Colonic mucosa (tissue), 4 donors: Measurements from ENCODE around the gene SPO11. TPM values are rescaled to one million over a fixed set of nuclear protein-coding genes. Genes with fewer than 3 reads are reported as not detected.

Experiments
- DNase-seq: peaks from one replicate; pipeline ENCODE4 v3.0.0-alpha.2; 2020
- H3K27ac ChIP-seq: fragments of 200-600 bp; one replicate; pipeline ENCODE4 v1.8.0; 2021
- H3K27me3 ChIP-seq: fragments of 200-600 bp; one replicate; pipeline ENCODE4 v1.8.0; 2021
- H3K36me3 ChIP-seq: fragments of 200-600 bp; one replicate; pipeline ENCODE4 v1.8.0; 2021
- H3K4me1 ChIP-seq: fragments of 200-600 bp; one replicate; pipeline ENCODE4 v1.8.0; 2021; ENCODE audit warnings: mild to moderate bottlenecking
- H3K4me3 ChIP-seq: fragments of 200-600 bp; one replicate; pipeline ENCODE4 v1.8.0; 2021
- H3K9ac ChIP-seq, 2 donors: one replicate each; pipeline ENCODE4 v1.7.0; 2013; ENCODE audit warnings: control low read depth in 2 of 2, low read depth in 2 of 2, low read length in 2 of 2
- H3K9me3 ChIP-seq: fragments of 200-600 bp; one replicate; pipeline ENCODE4 v1.8.0; 2021
- intact Hi-C: fragments of 100-400 bp; cut with DNase I; formaldehyde crosslinking; loops from one replicate; pipeline ENCODE4 v1.14.1; 2022
- microRNA-seq: library from miRNA; unstranded; fragments of <30 nt; microRNA quantifications from one replicate; pipeline ENCODE4, GENCODE V29; 2019
- total RNA-seq, 2 donors: library from RNA; stranded (reverse); fragmentation: NEBNext Ultra II Directional in 1 of 2; extraction: Animal tissue kit (Norgen Biotek cat#: 25700) in 1 of 2; gene quantifications; one replicate each; pipeline ENCODE4 v1.2.1, GENCODE V29; 2021
- TF ChIP-seq, protein P1 (sequence below): fragments of 200-600 bp; IDR thresholded peaks from one replicate; pipeline ENCODE4 v1.8.0; 2022; ENCODE audit warnings: antibody characterized with exemption, mild to moderate bottlenecking
- donor health status: healthy.
- donor health status: DM: no; HTN: no; CAD: no.
- donor health status: DM: no; HTN: no; CAD: no.

SPO11 gene
- total RNA-seq, 2 donors from 2014 or later = not detected

DNA sequence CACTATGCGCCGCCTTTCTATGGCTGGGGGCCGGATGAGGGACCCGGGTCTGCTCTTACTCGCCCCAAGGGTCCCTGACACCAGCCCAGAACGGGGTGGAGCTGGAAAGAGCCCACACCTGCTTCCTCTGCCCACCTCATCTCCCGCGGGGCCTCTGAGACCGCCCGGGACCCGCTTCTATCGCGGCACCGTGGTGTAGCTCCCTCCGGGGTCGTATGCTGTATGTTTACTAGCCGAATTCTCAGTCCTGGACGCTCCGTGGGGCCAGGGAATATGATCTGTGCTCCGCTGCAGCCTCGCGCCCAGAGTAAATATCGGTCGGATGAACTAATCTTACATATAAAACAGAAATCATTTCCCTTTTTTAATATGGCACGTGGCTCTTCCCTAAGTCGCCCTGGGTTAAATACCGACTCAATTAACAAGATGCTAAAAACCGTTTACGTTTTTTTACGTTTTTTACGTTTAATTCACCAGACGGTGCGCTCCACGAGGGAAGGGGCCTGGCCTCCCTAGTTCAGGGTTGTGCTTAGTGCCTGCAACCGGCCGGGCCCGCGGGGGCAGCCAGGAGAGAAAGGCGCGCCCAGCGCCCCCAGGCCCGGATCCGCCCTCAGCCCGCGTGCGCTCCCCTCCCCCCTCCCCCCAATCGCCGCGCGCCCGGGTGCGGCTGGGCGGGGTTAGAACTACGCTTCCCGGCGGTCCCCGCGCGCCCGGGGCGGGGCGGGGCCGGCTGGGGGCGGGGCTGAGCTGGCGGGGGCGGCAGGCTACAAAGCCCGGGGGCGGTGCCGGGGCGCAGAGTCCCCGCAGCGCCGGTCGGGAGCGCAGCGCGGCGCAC is 61.2 kb downstream of the SPO11 start, which contains the start of gene RBM38:
Gene RBM38 (plus strand): TSS at position 793 of the 835 bp plus-strand sequence. CDS start 186 bp downstream, outside the sequence.
- intact Hi-C loops = no loop called here
- DNase-seq = peak; percentile 74
- H3K4me1 ChIP-seq = peaks cover 24% of the 10 kb centered on the region

DNA sequence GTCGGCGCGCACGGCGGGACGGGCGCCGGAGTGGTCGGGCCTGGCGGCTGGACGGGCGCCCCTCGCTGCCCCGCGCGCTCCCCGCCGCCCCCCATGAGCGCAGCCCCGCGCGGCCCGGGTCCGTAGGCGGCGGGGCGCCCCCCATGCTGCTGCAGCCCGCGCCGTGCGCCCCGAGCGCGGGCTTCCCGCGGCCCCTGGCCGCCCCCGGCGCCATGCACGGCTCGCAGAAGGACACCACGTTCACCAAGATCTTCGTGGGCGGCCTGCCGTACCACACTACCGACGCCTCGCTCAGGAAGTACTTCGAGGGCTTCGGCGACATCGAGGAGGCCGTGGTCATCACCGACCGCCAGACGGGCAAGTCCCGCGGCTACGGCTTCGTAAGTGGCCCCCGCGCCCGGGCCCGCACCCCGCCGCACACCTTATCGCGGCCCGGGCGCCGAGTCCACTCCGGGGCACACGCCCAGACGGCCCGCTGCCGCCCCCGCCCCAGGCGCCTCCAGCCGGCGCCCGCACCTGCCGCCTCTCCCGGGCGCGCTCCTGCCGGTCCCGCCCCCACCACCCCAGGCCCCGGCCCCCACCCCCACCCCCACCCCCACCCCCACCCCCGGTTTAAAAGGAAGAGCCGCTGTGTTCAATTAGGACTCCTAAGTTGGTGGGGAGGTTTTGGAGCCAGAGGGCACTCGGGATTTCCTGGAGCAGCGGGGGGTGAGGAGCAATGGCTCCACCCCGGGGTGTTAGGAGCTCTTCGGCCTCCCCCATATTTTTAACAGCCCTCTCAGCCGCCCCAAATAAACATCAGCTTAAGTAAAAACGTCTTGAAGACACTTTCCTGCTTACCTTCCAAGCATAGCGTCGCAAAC is 62.1 kb downstream of the SPO11 start:
- Histone ChIP-seq H3K36me3 (no peaks in the 10 kb centered on the region), H3K4me1 (peaks cover 24% of the 10 kb centered on the region), H3K27ac (peak overlapping the region; percentile 63), H3K9ac (peak overlapping the region; percentile 82 to 89), H3K9me3 (no peaks in the 10 kb centered on the region), H3K27me3 (no peaks in the 10 kb centered on the region), H3K4me3 (peak overlapping the region; percentile 65)
- no peak for DNase-seq
- TF ChIP-seq, protein P1, sequence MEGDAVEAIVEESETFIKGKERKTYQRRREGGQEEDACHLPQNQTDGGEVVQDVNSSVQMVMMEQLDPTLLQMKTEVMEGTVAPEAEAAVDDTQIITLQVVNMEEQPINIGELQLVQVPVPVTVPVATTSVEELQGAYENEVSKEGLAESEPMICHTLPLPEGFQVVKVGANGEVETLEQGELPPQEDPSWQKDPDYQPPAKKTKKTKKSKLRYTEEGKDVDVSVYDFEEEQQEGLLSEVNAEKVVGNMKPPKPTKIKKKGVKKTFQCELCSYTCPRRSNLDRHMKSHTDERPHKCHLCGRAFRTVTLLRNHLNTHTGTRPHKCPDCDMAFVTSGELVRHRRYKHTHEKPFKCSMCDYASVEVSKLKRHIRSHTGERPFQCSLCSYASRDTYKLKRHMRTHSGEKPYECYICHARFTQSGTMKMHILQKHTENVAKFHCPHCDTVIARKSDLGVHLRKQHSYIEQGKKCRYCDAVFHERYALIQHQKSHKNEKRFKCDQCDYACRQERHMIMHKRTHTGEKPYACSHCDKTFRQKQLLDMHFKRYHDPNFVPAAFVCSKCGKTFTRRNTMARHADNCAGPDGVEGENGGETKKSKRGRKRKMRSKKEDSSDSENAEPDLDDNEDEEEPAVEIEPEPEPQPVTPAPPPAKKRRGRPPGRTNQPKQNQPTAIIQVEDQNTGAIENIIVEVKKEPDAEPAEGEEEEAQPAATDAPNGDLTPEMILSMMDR = no peak
- intact Hi-C loops = no loop called here

More for the DNA sequence above, 61.2 kb downstream of the SPO11 start, which contains the start of gene RBM38:
- H3K4me3 ChIP-seq = peak within 1 kb of the TSS; percentile 65
- peak within 1 kb of the TSS; percentile 63 for H3K27ac ChIP-seq
- H3K9ac ChIP-seq = peak within 1 kb of the TSS; percentile 82 to 89
- H3K9me3 ChIP-seq = no peaks in the 10 kb centered on the region
- TF ChIP-seq, protein P1 = no peak
- no peaks in the 10 kb centered on the region for H3K27me3 ChIP-seq
- no peaks in the 10 kb centered on the region for H3K36me3 ChIP-seq

DNA sequence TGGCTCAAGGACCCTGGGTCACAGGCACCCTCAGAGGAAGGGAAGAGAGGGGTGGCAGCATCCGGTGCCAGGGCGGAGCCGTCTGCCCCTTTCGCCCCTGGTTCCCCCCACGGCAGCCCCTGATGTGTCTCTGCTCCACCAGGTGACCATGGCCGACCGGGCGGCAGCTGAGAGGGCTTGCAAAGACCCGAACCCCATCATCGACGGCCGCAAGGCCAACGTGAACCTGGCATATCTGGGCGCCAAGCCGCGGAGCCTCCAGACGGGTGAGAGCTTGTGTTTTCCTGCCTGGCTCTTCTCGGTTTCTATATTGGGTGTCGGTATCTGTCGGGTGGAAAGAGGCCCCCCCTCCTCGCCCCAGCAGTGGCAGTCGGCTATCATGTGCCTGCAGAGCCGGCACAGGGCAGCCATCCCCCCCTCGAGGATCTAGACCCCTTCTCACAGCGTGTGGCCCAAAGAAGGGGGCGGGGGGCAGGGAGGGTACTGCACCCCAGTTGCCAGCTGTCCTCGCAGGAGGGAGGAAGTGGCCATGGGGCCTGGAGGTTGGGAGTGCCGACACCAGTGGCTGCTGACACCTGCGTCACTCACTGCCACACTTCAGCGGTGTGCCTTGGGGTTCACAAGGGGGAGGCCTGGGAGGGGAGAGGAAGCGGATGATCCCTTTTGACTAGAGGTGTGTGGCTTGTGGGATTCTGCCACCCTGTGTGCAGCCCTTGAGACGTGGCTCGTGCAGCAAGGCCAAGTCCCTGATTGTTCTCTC is 63.1 kb downstream of the SPO11 start:
- Histone ChIP-seq H3K27ac (peak overlapping the region; percentile 63), H3K4me3 (peak overlapping the region; percentile 65), H3K4me1 (peaks cover 27% of the 10 kb centered on the region), H3K9me3 (no peaks in the 10 kb centered on the region), H3K36me3 (no peaks in the 10 kb centered on the region), H3K9ac (peak overlapping the region; percentile 77 to 89), H3K27me3 (no peaks in the 10 kb centered on the region)
- TF ChIP-seq, protein P1 = no peak
- DNase-seq = peak; percentile 63
- intact Hi-C loops = no loop called here

Small RNAs within 50 kb of the gene (microRNA-seq; reads per million reads assigned to microRNA genes)
- gene MIR4325 = not detected

Other genes starting within 250 kb of the SPO11 start
- gene BMP7, start 63.2 kb upstream of the SPO11 start, total RNA-seq = 1 to 10 TPM; 1.3 to 3.2 TPM
- 10 to 100 TPM; 20.3 to 29.3 TPM for gene RAE1, start 21.5 kb downstream of the SPO11 start, total RNA-seq
- 10 to 100 TPM; 41.3 to 43.1 TPM for gene RBM38, start 61.6 kb downstream of the SPO11 start, total RNA-seq
- under 1 TPM in 1 of 2 donors, not detected in 1; 0.47 TPM for gene CTCFL, start 195.3 kb downstream of the SPO11 start, total RNA-seq
- gene PCK1, start 231.3 kb downstream of the SPO11 start, total RNA-seq = 100 to 1,000 TPM; 272 TPM